ENCODE results near the gene FARP1.

GRCh38 chr13:98496479-98496791, 353.5 kb downstream of the FARP1 start:
- TF ChIP-seq ZFP90 (CRISPR knock-in tag; IDR thresholded peaks at IDR 0.05; ENCODE audit: borderline replicate concordance) (no peak), CEBPG (CRISPR knock-in tag; IDR thresholded peaks at IDR 0.05) (no peak), GABPA (IDR thresholded peaks at IDR 0.05; ENCODE audit: low read depth, low read length) (no peak), GABPA (CRISPR knock-in tag; IDR thresholded peaks at IDR 0.05; ENCODE audit: low read depth) (no peak), GMEB1 (CRISPR knock-in tag; IDR thresholded peaks at IDR 0.05; ENCODE audit: borderline replicate concordance) (no peak), FOSL1 (CRISPR knock-in tag; IDR thresholded peaks at IDR 0.05; ENCODE audit: borderline replicate concordance) (no peak), TAF1 (CRISPR knock-in tag; IDR thresholded peaks at IDR 0.05) (no peak), SRF (IDR thresholded peaks at IDR 0.05; ENCODE audit: low read depth, low read length) (no peak)

Measured in HepG2 (cell line).